HCT116 (cell line): ENCODE data around the gene CDCA3. TPM values are rescaled to one million over a fixed set of nuclear protein-coding genes. Genes with fewer than 3 reads are reported as not detected.

Source experiments
- ATAC-seq: fragments of 200-7000 bp; cut with Tn5 transposase; 2 replicates; pipeline ENCODE4 v1.9.1; 2020; ENCODE audit warnings: mild to moderate bottlenecking, moderate library complexity
- BruUV-seq: library from RNA; stranded (reverse); fragments of 400-500 nt; replicated peaks from 2 replicates; lab custom pipeline; 2021; lab: Mats Ljungman, UMichigan
- CTCF ChIA-PET: fragments of 300-600 bp; sonication (Branson Sonifier 250); formaldehyde crosslinking; loops from one replicate; lab custom pipeline; 2021; ENCODE audit warnings: antibody characterized with exemption; lab: Charles Lee
- POLR2A ChIA-PET: fragments of 300-600, 350-600 bp; sonication (Branson Sonifier 250); formaldehyde crosslinking; loops from one replicate; lab custom pipeline; 2021; ENCODE audit warnings: antibody characterized with exemption; lab: Charles Lee
- RAD21 ChIA-PET, 2 experiments: fragments of 300-600 bp; sonication (Branson Sonifier 250); formaldehyde crosslinking; loops; one replicate each; lab custom pipeline; 2023; ENCODE audit warnings: low total read pairs in 2 of 2; ENCODE audit not compliant: uncharacterized antibody in 2 of 2, unreplicated experiment in 2 of 2, low non-redundant PET in 1 of 2; lab: Charles Lee
- DNase-seq: peaks from one replicate; pipeline ENCODE4 v3.0.0-alpha.2; 2010; ENCODE audit warnings: low read depth, low spot score
- H2AFZ ChIP-seq: fragments of 200-600 bp; shearing (Covaris generic), sonication (generic); 2 replicates; pipeline ENCODE4 v1.6.1; 2017; ENCODE audit warnings: low read depth, mixed run types, mixed read lengths, antibody characterized with exemption, low read length; ENCODE audit not compliant: poor library complexity, severe bottlenecking
- H3K27ac ChIP-seq: 2 replicates; pipeline ENCODE4 v1.5.1; 2012; ENCODE audit warnings: low read depth, low read length
- H3K27me3 ChIP-seq: fragments of 200-600 bp; sonication (generic); 2 replicates; pipeline ENCODE4 v1.6.1; 2016; ENCODE audit warnings: mixed run types, low read length, mixed read lengths; ENCODE audit not compliant: insufficient read depth
- H3K36me3 ChIP-seq, 2 experiments: fragments of 200-500 bp in 1 of 2; fragments of 200-600 bp in 1 of 2; sonication (Bioruptor generic) in 1 of 2; sonication (generic) in 1 of 2; 2 replicates each; pipeline versions ENCODE4 v1.5.1 to v1.6.1; 2014 to 2016; ENCODE audit warnings: low read length in 2 of 2, inconsistent platforms in 1 of 2, mixed read lengths in 1 of 2, mixed run types in 1 of 2; ENCODE audit not compliant: insufficient read depth in 2 of 2, control insufficient read depth in 1 of 2
- H3K4me1 ChIP-seq, 2 experiments: fragments of 200-600 bp in 1 of 2; sonication (generic) in 1 of 2; 2 replicates each; pipeline versions ENCODE4 v1.5.1 to v1.6.1; 2012 to 2017; ENCODE audit warnings: low read length in 2 of 2, inconsistent platforms in 1 of 2, mild to moderate bottlenecking in 1 of 2, mixed read lengths in 1 of 2, mixed run types in 1 of 2, moderate library complexity in 1 of 2; ENCODE audit not compliant: insufficient read depth in 2 of 2, control insufficient read depth in 1 of 2
- H3K4me2 ChIP-seq: fragments of 200-600 bp; sonication (generic); 2 replicates; pipeline ENCODE4 v1.6.1; 2017; ENCODE audit warnings: mixed run types, low read length, mixed read lengths
- H3K4me3 ChIP-seq, 2 experiments: fragments of 200-600 bp in 1 of 2; sonication (generic) in 1 of 2; replicated peaks in 1 of 2; 2 replicates each; pipeline ENCODE4 v1.5.1; 2011 to 2016; ENCODE audit warnings: low read length in 2 of 2, control low read depth in 1 of 2, low read depth in 1 of 2, mild to moderate bottlenecking in 1 of 2, mixed read lengths in 1 of 2, mixed run types in 1 of 2
- H3K79me2 ChIP-seq: fragments of 200-600 bp; sonication (generic); 2 replicates; pipeline ENCODE4 v1.6.1; 2017; ENCODE audit warnings: mild to moderate bottlenecking, mixed run types, low read length, moderate library complexity, mixed read lengths; ENCODE audit not compliant: insufficient read depth
- H3K9ac ChIP-seq: fragments of 200-600 bp; sonication (generic); 2 replicates; pipeline ENCODE4 v1.6.1; 2016; ENCODE audit warnings: low read length, mixed read lengths
- H3K9me2 ChIP-seq: fragments of 200-600 bp; sonication (generic), shearing (Covaris generic); 2 replicates; pipeline ENCODE4 v1.6.1; 2017; ENCODE audit warnings: mixed run types, mild to moderate bottlenecking, moderate library complexity; ENCODE audit not compliant: insufficient read depth
- H3K9me3 ChIP-seq, 2 experiments: fragments of 200-500 bp in 1 of 2; fragments of 200-600 bp in 1 of 2; sonication (Bioruptor generic) in 1 of 2; sonication (generic) in 1 of 2; 2 replicates each; pipeline ENCODE4 v1.6.1; 2014 to 2017; ENCODE audit warnings: low read length in 2 of 2, mixed read lengths in 2 of 2, inconsistent platforms in 1 of 2, low read depth in 1 of 2, mild to moderate bottlenecking in 1 of 2, mixed run types in 1 of 2, moderate library complexity in 1 of 2; ENCODE audit not compliant: control insufficient read depth in 1 of 2, insufficient read depth in 1 of 2
- H4K20me1 ChIP-seq: fragments of 200-600 bp; sonication (generic), shearing (Covaris generic); 2 replicates; pipeline ENCODE4 v1.6.1; 2017; ENCODE audit warnings: mixed run types, mild to moderate bottlenecking, moderate library complexity; ENCODE audit not compliant: insufficient read depth
- ELF1 ChIP-seq: IDR thresholded peaks from 2 replicates; pipeline ENCODE4 v1.6.1; 2012; ENCODE audit warnings: low read depth, borderline replicate concordance
- EZH2 ChIP-seq: fragments of 200-600 bp; sonication (generic); IDR thresholded peaks from 2 replicates; pipeline ENCODE4 v1.6.1; 2017; ENCODE audit warnings: antibody characterized with exemption, mixed run types
- FOSL1 ChIP-seq: IDR thresholded peaks from 2 replicates; pipeline ENCODE4 v1.6.1; 2012; ENCODE audit warnings: low read depth
- JUND ChIP-seq: IDR thresholded peaks from 2 replicates; pipeline ENCODE4 v1.6.1; 2012
- RAD21 ChIP-seq: IDR thresholded peaks from 2 replicates; pipeline ENCODE4 v1.6.1; 2012; ENCODE audit warnings: low read depth, mild to moderate bottlenecking
- SRF ChIP-seq: IDR thresholded peaks from 2 replicates; pipeline ENCODE4 v1.6.1; 2012; ENCODE audit warnings: low read depth
- ZFX ChIP-seq: fragments of 450-650 bp; IDR thresholded peaks from 2 replicates; pipeline ENCODE4 v1.6.1; 2017
- intact Hi-C: fragments of 100-400 bp; cut with micrococcal nuclease; formaldehyde crosslinking; loops from 2 replicates; pipeline ENCODE4 v1.10.0; 2022
- total RNA-seq: library from RNA; stranded (reverse); gene quantifications from one replicate; pipeline ENCODE4 v1.2.1, GENCODE V29; 2021; ENCODE audit not compliant: unreplicated experiment
- TF ChIP-seq, protein P1 (sequence below): IDR thresholded peaks from 2 replicates; pipeline ENCODE4 v1.6.1; 2011; ENCODE audit warnings: mild to moderate bottlenecking, low read length, moderate library complexity; ENCODE audit not compliant: insufficient replicate concordance; ENCODE audit errors: extremely low read depth
- TF ChIP-seq, protein P2 (sequence below), 3 experiments: fragments of 200-600 bp in 1 of 3; sonication (generic) in 1 of 3; IDR thresholded peaks in 2 of 3; conservative IDR thresholded peaks in 1 of 3; 2 replicates each; pipeline ENCODE4 v1.5.1; 2012 to 2017; ENCODE audit warnings: low read depth in 2 of 3, low read length in 2 of 3, antibody characterized with exemption in 1 of 3, borderline replicate concordance in 1 of 3, control low read depth in 1 of 3, mild to moderate bottlenecking in 1 of 3, mixed read lengths in 1 of 3, mixed run types in 1 of 3, moderate library complexity in 1 of 3; ENCODE audit not compliant: insufficient read depth in 1 of 3

Gene CDCA3
- total RNA-seq, 1 experiment from 2014 or later: 63.0 TPM

DNA sequence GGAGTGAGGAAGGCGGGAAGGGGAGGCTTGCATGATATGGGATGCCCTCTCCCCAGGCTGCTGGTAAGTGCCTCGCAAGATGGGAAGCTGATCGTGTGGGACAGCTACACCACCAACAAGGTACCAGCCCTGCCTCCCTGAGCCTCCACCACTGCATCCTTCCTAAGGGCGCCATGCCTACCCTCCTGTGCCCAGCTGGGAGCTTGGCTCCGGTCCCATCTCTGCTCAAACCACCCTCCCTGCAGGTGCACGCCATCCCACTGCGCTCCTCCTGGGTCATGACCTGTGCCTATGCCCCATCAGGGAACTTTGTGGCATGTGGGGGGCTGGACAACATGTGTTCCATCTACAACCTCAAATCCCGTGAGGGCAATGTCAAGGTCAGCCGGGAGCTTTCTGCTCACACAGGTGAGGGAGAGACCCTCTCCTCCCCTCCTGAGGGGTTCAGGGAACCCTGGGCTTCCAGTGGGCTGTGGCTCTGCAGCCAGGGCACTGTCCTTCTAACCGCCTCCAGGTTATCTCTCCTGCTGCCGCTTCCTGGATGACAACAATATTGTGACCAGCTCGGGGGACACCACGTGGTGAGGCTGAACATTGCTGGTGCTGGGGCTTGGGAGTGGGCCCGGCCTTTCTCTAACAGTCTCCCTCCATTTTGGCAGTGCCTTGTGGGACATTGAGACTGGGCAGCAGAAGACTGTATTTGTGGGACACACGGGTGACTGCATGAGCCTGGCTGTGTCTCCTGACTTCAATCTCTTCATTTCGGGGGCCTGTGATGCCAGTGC lies 7.8 kb downstream of the CDCA3 start:
- Histone ChIP-seq H3K4me2 (no peak overlapping the region), H4K20me1 (no peaks in the 10 kb centered on the region), H3K4me3 (no peak overlapping the region), H2AFZ (no peak overlapping the region), H3K9me3 (no peaks in the 10 kb centered on the region), H3K9me2 (no peaks in the 10 kb centered on the region), H3K27me3 (no peaks in the 10 kb centered on the region), H3K79me2 (no peaks in the 10 kb centered on the region), H3K27ac (no peak overlapping the region), H3K4me1 (no peaks in the 10 kb centered on the region), H3K9ac (no peak overlapping the region), H3K36me3 (peaks cover 13 to 30% of the 10 kb centered on the region in 2 experiments; a peak in 3 of 4 replicates)
- POLR2A ChIA-PET: no interaction called here
- intact Hi-C loops: no loop called here
- RAD21 ChIA-PET: no interaction called here
- BruUV-seq: no TSS peak
- ATAC-seq (no peak), DNase-seq (no peak)
- CTCF ChIA-PET: interaction anchor here (1.0 kb wide), 1 partner anchor 8 kb away, joined by 4 read pairs; no protein-coding TSS in a partner anchor
- TF ChIP-seq, protein P1, sequence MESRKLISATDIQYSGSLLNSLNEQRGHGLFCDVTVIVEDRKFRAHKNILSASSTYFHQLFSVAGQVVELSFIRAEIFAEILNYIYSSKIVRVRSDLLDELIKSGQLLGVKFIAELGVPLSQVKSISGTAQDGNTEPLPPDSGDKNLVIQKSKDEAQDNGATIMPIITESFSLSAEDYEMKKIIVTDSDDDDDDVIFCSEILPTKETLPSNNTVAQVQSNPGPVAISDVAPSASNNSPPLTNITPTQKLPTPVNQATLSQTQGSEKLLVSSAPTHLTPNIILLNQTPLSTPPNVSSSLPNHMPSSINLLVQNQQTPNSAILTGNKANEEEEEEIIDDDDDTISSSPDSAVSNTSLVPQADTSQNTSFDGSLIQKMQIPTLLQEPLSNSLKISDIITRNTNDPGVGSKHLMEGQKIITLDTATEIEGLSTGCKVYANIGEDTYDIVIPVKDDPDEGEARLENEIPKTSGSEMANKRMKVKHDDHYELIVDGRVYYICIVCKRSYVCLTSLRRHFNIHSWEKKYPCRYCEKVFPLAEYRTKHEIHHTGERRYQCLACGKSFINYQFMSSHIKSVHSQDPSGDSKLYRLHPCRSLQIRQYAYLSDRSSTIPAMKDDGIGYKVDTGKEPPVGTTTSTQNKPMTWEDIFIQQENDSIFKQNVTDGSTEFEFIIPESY: no peak
- TF ChIP-seq EZH2 (no peak), ZFX (no peak), FOSL1 (no peak), SRF (no peak), JUND (no peak), ELF1 (no peak), RAD21 (no peak)
- TF ChIP-seq, protein P2, sequence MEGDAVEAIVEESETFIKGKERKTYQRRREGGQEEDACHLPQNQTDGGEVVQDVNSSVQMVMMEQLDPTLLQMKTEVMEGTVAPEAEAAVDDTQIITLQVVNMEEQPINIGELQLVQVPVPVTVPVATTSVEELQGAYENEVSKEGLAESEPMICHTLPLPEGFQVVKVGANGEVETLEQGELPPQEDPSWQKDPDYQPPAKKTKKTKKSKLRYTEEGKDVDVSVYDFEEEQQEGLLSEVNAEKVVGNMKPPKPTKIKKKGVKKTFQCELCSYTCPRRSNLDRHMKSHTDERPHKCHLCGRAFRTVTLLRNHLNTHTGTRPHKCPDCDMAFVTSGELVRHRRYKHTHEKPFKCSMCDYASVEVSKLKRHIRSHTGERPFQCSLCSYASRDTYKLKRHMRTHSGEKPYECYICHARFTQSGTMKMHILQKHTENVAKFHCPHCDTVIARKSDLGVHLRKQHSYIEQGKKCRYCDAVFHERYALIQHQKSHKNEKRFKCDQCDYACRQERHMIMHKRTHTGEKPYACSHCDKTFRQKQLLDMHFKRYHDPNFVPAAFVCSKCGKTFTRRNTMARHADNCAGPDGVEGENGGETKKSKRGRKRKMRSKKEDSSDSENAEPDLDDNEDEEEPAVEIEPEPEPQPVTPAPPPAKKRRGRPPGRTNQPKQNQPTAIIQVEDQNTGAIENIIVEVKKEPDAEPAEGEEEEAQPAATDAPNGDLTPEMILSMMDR (IDR thresholded peaks at IDR 0.05 in 2 of 3, conservative IDR thresholded peaks at IDR 0.05 in 1 of 3; ENCODE audit: borderline replicate concordance in 1 of 3, insufficient read depth in 1 of 3, low read depth in 2 of 3, low read length in 2 of 3): no peak
